ENCODE data around the gene RDH14.

- no peak for TF ChIP-seq CTCF (IDR thresholded peaks at IDR 0.05)
- no peak for TF ChIP-seq POLR2A (IDR thresholded peaks at IDR 0.05)
Measured at GRCh38 chr2:18560797-18561085, 288 bp upstream of the RDH14 start.
